Tibial nerve (tissue), 4 donors: ENCODE data around the gene HOXA11. TPM values are rescaled to one million over a fixed set of nuclear protein-coding genes. Genes with fewer than 3 reads are reported as not detected.

Source experiments
- DNase-seq, 2 donors: peaks; one replicate each; pipeline ENCODE4 v3.0.0-alpha.2; 2019; ENCODE audit warnings: low spot score in 2 of 2
- H3K27ac ChIP-seq, 4 donors: fragments of 200-600 bp; sonication (generic) in 3 of 4; one replicate each; pipeline ENCODE4 v1.5.1; 2017 to 2019; ENCODE audit warnings: mild to moderate bottlenecking in 1 of 4
- H3K27me3 ChIP-seq, 2 donors: fragments of 200-600 bp; sonication (generic) in 1 of 2; one replicate each; pipeline versions ENCODE4 v1.5.1 to v1.6.0; 2017 to 2019
- H3K36me3 ChIP-seq, 3 donors: fragments of 200-600 bp; sonication (generic); one replicate each; pipeline ENCODE4 v1.5.1; 2018 to 2019
- H3K4me1 ChIP-seq, 4 donors: fragments of 200-600 bp; sonication (generic) in 3 of 4; one replicate each; pipeline ENCODE4 v1.5.1; 2017 to 2019
- H3K4me3 ChIP-seq, 4 donors: fragments of 200-600 bp; sonication (generic) in 3 of 4; one replicate each; pipeline ENCODE4 v1.5.1; 2017 to 2019; ENCODE audit warnings: mild to moderate bottlenecking in 1 of 4, moderate library complexity in 1 of 4
- H3K9me3 ChIP-seq, 4 donors: fragments of 200-600 bp; sonication (generic) in 3 of 4; one replicate each; pipeline ENCODE4 v1.5.1; 2017 to 2019
- CTCF ChIP-seq, 5 experiments: fragments of 200-600 bp in 3 of 5; fragments of 450-650 bp in 2 of 5; sonication (generic) in 3 of 5; IDR thresholded peaks; one replicate each; pipeline ENCODE4 v1.5.1; 2016 to 2019; ENCODE audit warnings: antibody characterized with exemption in 5 of 5, mild to moderate bottlenecking in 3 of 5, moderate library complexity in 2 of 5
- EP300 ChIP-seq, 2 donors: sonication (generic); formaldehyde crosslinking; IDR thresholded peaks; one replicate each; pipeline ENCODE4 v1.6.1; 2017; ENCODE audit warnings: antibody characterized with exemption in 2 of 2, mild to moderate bottlenecking in 1 of 2
- POLR2A ChIP-seq, 2 donors: fragments of 450-650 bp; IDR thresholded peaks; one replicate each; pipeline ENCODE4 v1.6.1; 2017; ENCODE audit warnings: antibody characterized with exemption in 2 of 2, mild to moderate bottlenecking in 2 of 2, moderate library complexity in 2 of 2
- WGBS, 2 donors: methylation state at CpG; one replicate each; pipeline ENCODE4 v1.1.5; 2018; 5-methylcytosine and 5-hydroxymethylcytosine counted together
- total RNA-seq, 4 donors: library from RNA; depleted of rRNA; stranded (reverse); fragments of >200 nt; gene quantifications; one replicate each; pipeline ENCODE4 v1.1.0, GENCODE V29; 2016

HOXA11 gene
- total RNA-seq, 4 donors from 2014 or later = 5.0 to 13.2 (median 9.5) TPM

GRCh38 chr7:27199849-27200760, 15.1 kb upstream of the HOXA11 start, which contains the start of gene HOXA13:
Gene HOXA13 (minus strand): TSS chr7:27200091. CDS start chr7:27200077, 14 bp downstream.
- DNase-seq = peak in 1 of 2 donors; percentile 12
- no peaks in the 10 kb centered on the region for H3K36me3 ChIP-seq
- H3K4me3 ChIP-seq = peak within 1 kb of the TSS; percentile 27 to 53 (median 40)
- H3K4me1 ChIP-seq = peaks cover 0 to 55% (median 28%) of the 10 kb centered on the region in 4 donors
- H3K9me3 ChIP-seq = no peaks in the 10 kb centered on the region
- WGBS, 2 donors = 1 to 3% methylated on average over 34 to 43 of the region's 99 CpGs
- no peak within 1 kb of the TSS for H3K27ac ChIP-seq
- peaks cover 7 to 90% of the 10 kb centered on the region in 2 donors for H3K27me3 ChIP-seq
- no peak for TF ChIP-seq EP300 (IDR thresholded peaks at IDR 0.05)
- no peak for TF ChIP-seq POLR2A (IDR thresholded peaks at IDR 0.05)
- TF ChIP-seq CTCF (IDR thresholded peaks at IDR 0.05) = no peak

- no peak for DNase-seq
- WGBS, 2 donors = 2 to 10% methylated on average over 12 to 51 of the region's 93 CpGs
- Histone ChIP-seq H3K9me3 (no peaks in the 10 kb centered on the region), H3K4me3 (peak overlapping the region in 3 of 4 donors; percentile 21 to 53 (median 50)), H3K27me3 (peaks cover 7 to 90% of the 10 kb centered on the region in 2 donors), H3K27ac (no peak overlapping the region), H3K4me1 (peaks cover 0 to 45% (median 23%) of the 10 kb centered on the region in 4 donors), H3K36me3 (no peaks in the 10 kb centered on the region)
- TF ChIP-seq EP300 (IDR thresholded peaks at IDR 0.05) = no peak
Measured at GRCh38 chr7:27198871-27199801, 14.1 kb upstream of the HOXA11 start.

- H3K27ac ChIP-seq = no peak overlapping the region
- H3K4me1 ChIP-seq = peaks cover 0 to 49% (median 24%) of the 10 kb centered on the region in 4 donors
- WGBS, 2 donors = 23 to 41% methylated on average over 29 of the region's 29 CpGs
- H3K9me3 ChIP-seq = no peaks in the 10 kb centered on the region
- TF ChIP-seq CTCF (IDR thresholded peaks at IDR 0.05) (no peak), EP300 (IDR thresholded peaks at IDR 0.05) (peak in 1 of 2 donors; percentile 9)
- H3K36me3 ChIP-seq = no peaks in the 10 kb centered on the region
- DNase-seq = no peak
- peak overlapping the region in 1 of 4 donors; percentile 53 for H3K4me3 ChIP-seq
- peaks cover 7 to 90% of the 10 kb centered on the region in 2 donors for H3K27me3 ChIP-seq
Measured at GRCh38 chr7:27198138-27198841, 13.3 kb upstream of the HOXA11 start.

- Histone ChIP-seq H3K27ac (no peak overlapping the region), H3K4me1 (peaks cover 0 to 58% (median 28%) of the 10 kb centered on the region in 4 donors), H3K9me3 (no peaks in the 10 kb centered on the region), H3K36me3 (no peaks in the 10 kb centered on the region), H3K4me3 (no peak overlapping the region), H3K27me3 (peaks cover 7 to 87% of the 10 kb centered on the region in 2 donors)
- DNase-seq = no peak
- TF ChIP-seq CTCF (IDR thresholded peaks at IDR 0.05) (no peak), POLR2A (IDR thresholded peaks at IDR 0.05) (no peak), EP300 (IDR thresholded peaks at IDR 0.05) (no peak)
- 29 to 40% methylated on average over 18 of the region's 18 CpGs for WGBS, 2 donors
Measured at GRCh38 chr7:27197137-27198042, 12.4 kb upstream of the HOXA11 start.
